OCI-LY1 (cell line): ENCODE data around the gene TNIP2.

Experiments used
- H2AFZ ChIP-seq: fragments of 200-600 bp; sonication (generic), shearing (Covaris generic); 2 replicates; pipeline ENCODE4 v1.6.0; 2014; ENCODE audit warnings: antibody characterized with exemption, mild to moderate bottlenecking, low read length
- H3F3A ChIP-seq: fragments of 200-600 bp; sonication (generic), shearing (Covaris generic); 2 replicates; pipeline ENCODE4 v1.6.0; 2014; ENCODE audit warnings: mild to moderate bottlenecking, antibody characterized with exemption, low read length, moderate library complexity; ENCODE audit not compliant: insufficient read depth
- H3K27ac ChIP-seq: fragments of 200-600 bp; sonication (generic); 2 replicates; pipeline ENCODE4 v1.5.1; 2014; ENCODE audit warnings: low read length, mixed run types, mild to moderate bottlenecking, low read depth; ENCODE audit not compliant: poor library complexity, severe bottlenecking
- H3K27me3 ChIP-seq: fragments of 200-600 bp; sonication (generic); 2 replicates; pipeline ENCODE4 v1.6.0; 2014; ENCODE audit warnings: antibody characterized with exemption, mild to moderate bottlenecking, low read length, moderate library complexity; ENCODE audit not compliant: insufficient read depth
- H3K36me3 ChIP-seq: fragments of 200-600 bp; sonication (generic); 2 replicates; pipeline ENCODE4 v1.6.1; 2014; ENCODE audit warnings: mild to moderate bottlenecking, antibody characterized with exemption, low read length, moderate library complexity, mixed read lengths; ENCODE audit not compliant: insufficient read depth
- H3K4me1 ChIP-seq: fragments of 200-600 bp; sonication (generic); 2 replicates; pipeline ENCODE4 v1.5.1; 2014; ENCODE audit warnings: mild to moderate bottlenecking, low read length, moderate library complexity; ENCODE audit not compliant: insufficient read depth, severe bottlenecking
- H3K4me2 ChIP-seq: fragments of 200-600 bp; sonication (generic), shearing (Covaris generic); 2 replicates; pipeline ENCODE4 v1.6.1; 2014; ENCODE audit warnings: low read length
- H3K4me3 ChIP-seq: fragments of 200-600 bp; sonication (generic); 2 replicates; pipeline ENCODE4 v1.5.1; 2014; ENCODE audit warnings: low read length, low read depth, mild to moderate bottlenecking, mixed read lengths; ENCODE audit not compliant: poor library complexity, severe bottlenecking
- H3K79me2 ChIP-seq: fragments of 200-600 bp; shearing (Covaris generic); 2 replicates; pipeline ENCODE4 v1.6.1; 2016; ENCODE audit warnings: mixed run types, low read length, mixed read lengths; ENCODE audit not compliant: insufficient read depth
- H3K9ac ChIP-seq: fragments of 200-600 bp; sonication (generic), shearing (Covaris generic); 2 replicates; pipeline ENCODE4 v1.6.1; 2014; ENCODE audit warnings: mild to moderate bottlenecking, low read length, mixed read lengths
- H3K9me2 ChIP-seq: fragments of 200-600 bp; sonication (generic), shearing (Covaris generic); 2 replicates; pipeline ENCODE4 v1.6.1; 2014; ENCODE audit warnings: low read depth, mild to moderate bottlenecking, low read length, mixed read lengths
- H3K9me3 ChIP-seq: fragments of 200-600 bp; shearing (Covaris generic); 2 replicates; pipeline ENCODE4 v1.6.1; 2014; ENCODE audit warnings: low read length, mixed read lengths
- H4K20me1 ChIP-seq: fragments of 200-600 bp; sonication (generic), shearing (Covaris generic); 2 replicates; pipeline ENCODE4 v1.6.0; 2016; ENCODE audit warnings: mild to moderate bottlenecking, low read length; ENCODE audit not compliant: insufficient read depth
- EZH2 ChIP-seq: fragments of 200-600 bp; sonication (generic), shearing (Covaris generic); IDR thresholded peaks from 2 replicates; pipeline ENCODE4 v1.8.0; 2017; ENCODE audit warnings: borderline replicate concordance, mixed run types, mild to moderate bottlenecking, antibody characterized with exemption, low read length, moderate library complexity, mixed read lengths
- TF ChIP-seq, protein P1 (sequence below): fragments of 200-600 bp; sonication (generic), shearing (Covaris generic); IDR thresholded peaks from 2 replicates; pipeline ENCODE4 v1.5.1; 2017; ENCODE audit warnings: mild to moderate bottlenecking, antibody characterized with exemption, low read length, moderate library complexity, mixed read lengths

Gene TNIP2

DNA sequence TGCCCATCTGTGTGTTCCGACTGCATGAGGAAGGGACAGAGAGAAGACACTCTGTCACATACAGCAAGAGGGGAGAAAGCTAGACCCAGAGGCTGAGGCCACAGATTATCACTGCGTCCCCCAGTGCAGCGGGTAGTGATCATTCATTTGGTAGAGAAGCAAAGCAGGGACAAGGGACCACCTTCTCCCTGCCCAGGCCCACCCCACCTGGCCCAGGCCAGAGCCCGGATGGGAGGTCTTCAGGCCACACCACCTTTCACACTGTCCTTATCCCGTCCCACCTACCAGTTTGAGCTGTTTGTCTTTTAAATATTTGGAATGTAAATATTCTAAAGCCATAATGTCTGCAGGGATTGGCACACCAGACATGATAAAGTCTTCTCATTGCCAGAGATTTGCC lies 10.6 kb downstream of the TNIP2 start:
- Histone ChIP-seq H3K9ac (peak overlapping the region; percentile 40; the same call in 1 of the 2 replicates), H3F3A (no peaks in the 10 kb centered on the region), H3K9me3 (no peaks in the 10 kb centered on the region), H3K27me3 (no peaks in the 10 kb centered on the region), H3K27ac (peak overlapping the region; percentile 85), H3K4me2 (peak overlapping the region; percentile 49), H3K36me3 (peaks cover 41% of the 10 kb centered on the region), H2AFZ (no peak overlapping the region), H3K4me3 (no peak overlapping the region), H4K20me1 (no peaks in the 10 kb centered on the region), H3K79me2 (no peaks in the 10 kb centered on the region), H3K4me1 (peaks cover 34% of the 10 kb centered on the region), H3K9me2 (no peaks in the 10 kb centered on the region)
- TF ChIP-seq EZH2 = no peak
- TF ChIP-seq, protein P1, sequence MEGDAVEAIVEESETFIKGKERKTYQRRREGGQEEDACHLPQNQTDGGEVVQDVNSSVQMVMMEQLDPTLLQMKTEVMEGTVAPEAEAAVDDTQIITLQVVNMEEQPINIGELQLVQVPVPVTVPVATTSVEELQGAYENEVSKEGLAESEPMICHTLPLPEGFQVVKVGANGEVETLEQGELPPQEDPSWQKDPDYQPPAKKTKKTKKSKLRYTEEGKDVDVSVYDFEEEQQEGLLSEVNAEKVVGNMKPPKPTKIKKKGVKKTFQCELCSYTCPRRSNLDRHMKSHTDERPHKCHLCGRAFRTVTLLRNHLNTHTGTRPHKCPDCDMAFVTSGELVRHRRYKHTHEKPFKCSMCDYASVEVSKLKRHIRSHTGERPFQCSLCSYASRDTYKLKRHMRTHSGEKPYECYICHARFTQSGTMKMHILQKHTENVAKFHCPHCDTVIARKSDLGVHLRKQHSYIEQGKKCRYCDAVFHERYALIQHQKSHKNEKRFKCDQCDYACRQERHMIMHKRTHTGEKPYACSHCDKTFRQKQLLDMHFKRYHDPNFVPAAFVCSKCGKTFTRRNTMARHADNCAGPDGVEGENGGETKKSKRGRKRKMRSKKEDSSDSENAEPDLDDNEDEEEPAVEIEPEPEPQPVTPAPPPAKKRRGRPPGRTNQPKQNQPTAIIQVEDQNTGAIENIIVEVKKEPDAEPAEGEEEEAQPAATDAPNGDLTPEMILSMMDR = no peak

DNA sequence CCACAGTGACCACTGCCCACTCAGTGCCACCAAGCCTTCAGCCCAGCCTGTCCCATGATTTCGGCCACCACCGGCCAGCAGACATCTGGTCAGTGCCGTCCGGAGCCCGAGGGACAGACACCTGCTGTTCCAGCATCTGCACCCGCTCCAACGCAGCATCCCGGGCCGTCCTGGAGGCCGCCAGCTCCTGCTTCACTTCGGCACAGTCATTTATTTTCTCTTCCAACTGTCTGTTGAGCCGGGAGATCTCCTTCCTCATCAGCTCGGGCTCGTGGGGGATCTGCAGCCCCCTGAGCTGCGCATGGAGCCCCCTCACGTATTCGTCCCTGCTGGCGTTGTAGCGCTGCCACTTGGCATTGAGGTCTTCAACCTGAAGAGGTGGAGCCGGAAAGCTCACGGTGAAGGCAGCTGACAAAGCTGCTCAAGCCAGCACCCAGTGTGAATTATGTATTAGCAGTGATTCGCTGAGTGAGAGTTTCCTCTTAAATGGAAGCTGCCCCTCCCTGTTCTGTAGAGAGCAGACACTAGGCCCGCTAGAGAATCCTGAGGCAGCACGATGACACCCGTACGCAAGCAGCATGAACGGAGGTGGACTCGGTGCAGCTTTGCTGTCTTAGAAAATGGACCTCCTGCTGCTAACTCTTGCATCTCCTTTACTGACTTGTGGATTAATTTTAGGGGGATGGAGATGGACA lies 11.4 kb downstream of the TNIP2 start:
- Histone ChIP-seq H3K79me2 (no peaks in the 10 kb centered on the region), H3K27me3 (no peaks in the 10 kb centered on the region), H4K20me1 (no peaks in the 10 kb centered on the region), H2AFZ (no peak overlapping the region), H3F3A (no peaks in the 10 kb centered on the region), H3K9ac (no peak overlapping the region), H3K4me1 (peaks cover 34% of the 10 kb centered on the region), H3K36me3 (peaks cover 41% of the 10 kb centered on the region), H3K4me2 (no peak overlapping the region), H3K9me2 (no peaks in the 10 kb centered on the region), H3K4me3 (no peak overlapping the region), H3K9me3 (no peaks in the 10 kb centered on the region), H3K27ac (no peak overlapping the region)
- no peak for TF ChIP-seq EZH2
- TF ChIP-seq, protein P1 = no peak

DNA sequence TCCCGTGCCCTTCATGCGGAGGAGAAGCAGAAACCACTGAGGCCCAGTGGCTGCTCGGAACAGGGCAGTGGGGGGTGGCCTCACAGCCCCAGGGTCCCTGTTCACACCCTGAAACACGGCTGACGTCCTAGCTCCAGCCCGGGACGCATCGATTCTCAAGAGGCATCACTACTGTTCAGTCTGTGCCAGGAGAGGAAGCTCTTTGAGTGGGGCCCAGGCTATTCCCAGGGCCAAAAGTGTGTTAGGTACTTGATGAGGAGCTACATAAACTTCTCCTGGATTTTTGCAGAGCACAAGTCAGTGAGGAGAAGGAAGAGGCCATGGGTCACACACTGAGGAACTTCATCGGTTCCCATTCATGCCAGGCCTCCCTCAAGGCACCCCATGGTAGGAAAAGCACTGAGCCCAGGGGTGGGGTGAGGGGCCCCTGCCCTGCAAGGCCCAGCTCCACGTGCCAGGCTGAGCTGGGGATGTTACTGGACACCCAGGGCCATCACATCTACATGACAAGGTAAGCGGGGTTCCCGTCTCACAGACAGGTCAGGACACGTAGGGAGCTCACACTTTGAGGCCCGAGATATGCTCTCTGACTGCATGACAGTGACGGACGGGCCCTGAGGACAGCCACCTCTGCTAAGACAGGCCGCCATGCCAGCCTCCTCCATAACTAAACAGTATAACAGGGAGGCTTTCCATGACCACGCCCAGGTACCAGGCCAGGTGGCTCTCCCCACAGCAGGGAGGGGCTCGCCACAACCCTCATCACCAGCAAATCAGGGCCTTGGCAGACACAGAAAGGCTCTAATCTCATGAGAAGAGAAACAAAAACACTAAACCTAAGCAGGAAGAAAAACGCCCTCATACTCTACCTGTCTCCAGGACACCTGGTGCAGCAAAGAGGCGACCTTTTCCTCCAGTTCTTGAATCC lies 12.4 kb downstream of the TNIP2 start:
- no peak overlapping the region for H3K4me3 ChIP-seq
- peaks cover 41% of the 10 kb centered on the region for H3K36me3 ChIP-seq
- no peak for TF ChIP-seq EZH2
- TF ChIP-seq, protein P1 = no peak
- H3K27me3 ChIP-seq = no peaks in the 10 kb centered on the region
- no peak overlapping the region for H3K27ac ChIP-seq
- H4K20me1 ChIP-seq = no peaks in the 10 kb centered on the region
- no peaks in the 10 kb centered on the region for H3K9me3 ChIP-seq
- H3K9ac ChIP-seq = no peak overlapping the region
- peaks cover 34% of the 10 kb centered on the region for H3K4me1 ChIP-seq
- H3K9me2 ChIP-seq = no peaks in the 10 kb centered on the region
- H3K79me2 ChIP-seq = no peaks in the 10 kb centered on the region
- no peaks in the 10 kb centered on the region for H3F3A ChIP-seq
- H2AFZ ChIP-seq = no peak overlapping the region
- no peak overlapping the region for H3K4me2 ChIP-seq
